Measurements from ENCODE around the gene SORCS2.

Gene SORCS2

GRCh38 chr4:7244331-7244665, 52.0 kb downstream of the SORCS2 start:
- DNase-seq (ENCODE audit: low read depth): no peak

GRCh38 chr4:7244751-7245320, 52.5 kb downstream of the SORCS2 start:
- no peak for DNase-seq (ENCODE audit: low read depth)

GRCh38 chr4:7247521-7247920, 55.2 kb downstream of the SORCS2 start:
- DNase-seq (ENCODE audit: low read depth): no peak

GRCh38 chr4:7247946-7248345, 55.6 kb downstream of the SORCS2 start:
- no peak for DNase-seq (ENCODE audit: low read depth)

- DNase-seq (ENCODE audit: low read depth): no peak
Observed at GRCh38 chr4:7248857-7249256, 56.5 kb downstream of the SORCS2 start.

DNA sequence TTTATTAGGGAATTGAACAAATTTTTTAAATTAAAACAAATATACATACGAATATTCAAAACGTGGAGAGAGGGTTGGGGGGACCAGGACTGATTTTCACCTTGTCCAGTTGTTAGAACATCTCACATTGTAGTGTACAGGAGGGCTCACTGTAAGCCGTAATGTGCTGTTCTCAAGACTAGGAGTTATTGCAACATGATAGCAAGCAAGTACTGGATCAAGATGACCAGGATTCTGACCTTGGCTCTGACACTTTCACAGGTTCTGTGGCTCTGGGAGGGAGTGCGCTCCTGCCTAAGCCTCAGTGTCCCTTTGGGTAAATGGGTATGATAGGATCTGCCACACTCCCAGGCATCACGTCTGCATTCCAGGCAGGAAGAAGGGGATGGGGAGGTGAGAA, 59.0 kb downstream of the SORCS2 start:
- DNase-seq (ENCODE audit: low read depth): peak; percentile 7

DNA sequence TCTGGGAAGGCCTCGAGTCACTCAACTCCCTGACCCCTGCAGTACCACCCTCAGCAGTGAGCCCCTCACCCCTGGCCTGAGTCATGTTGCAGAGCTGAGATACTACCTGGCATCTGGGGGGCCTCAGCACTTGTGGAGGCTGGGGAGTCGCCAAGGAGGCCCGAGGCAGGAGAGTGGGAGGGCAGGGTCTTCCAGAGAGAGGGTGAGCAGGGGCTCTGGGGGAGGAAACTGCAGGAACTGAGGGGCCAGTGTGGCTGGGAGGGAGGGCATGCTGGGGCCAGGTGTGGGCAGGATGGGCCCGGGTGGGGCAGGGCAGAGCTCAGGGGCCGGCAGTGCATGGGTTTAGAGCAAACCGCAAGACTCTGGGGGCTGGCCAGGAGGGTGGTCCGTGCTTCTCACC, 59.7 kb downstream of the SORCS2 start:
- no peak for DNase-seq (ENCODE audit: low read depth)

DNA sequence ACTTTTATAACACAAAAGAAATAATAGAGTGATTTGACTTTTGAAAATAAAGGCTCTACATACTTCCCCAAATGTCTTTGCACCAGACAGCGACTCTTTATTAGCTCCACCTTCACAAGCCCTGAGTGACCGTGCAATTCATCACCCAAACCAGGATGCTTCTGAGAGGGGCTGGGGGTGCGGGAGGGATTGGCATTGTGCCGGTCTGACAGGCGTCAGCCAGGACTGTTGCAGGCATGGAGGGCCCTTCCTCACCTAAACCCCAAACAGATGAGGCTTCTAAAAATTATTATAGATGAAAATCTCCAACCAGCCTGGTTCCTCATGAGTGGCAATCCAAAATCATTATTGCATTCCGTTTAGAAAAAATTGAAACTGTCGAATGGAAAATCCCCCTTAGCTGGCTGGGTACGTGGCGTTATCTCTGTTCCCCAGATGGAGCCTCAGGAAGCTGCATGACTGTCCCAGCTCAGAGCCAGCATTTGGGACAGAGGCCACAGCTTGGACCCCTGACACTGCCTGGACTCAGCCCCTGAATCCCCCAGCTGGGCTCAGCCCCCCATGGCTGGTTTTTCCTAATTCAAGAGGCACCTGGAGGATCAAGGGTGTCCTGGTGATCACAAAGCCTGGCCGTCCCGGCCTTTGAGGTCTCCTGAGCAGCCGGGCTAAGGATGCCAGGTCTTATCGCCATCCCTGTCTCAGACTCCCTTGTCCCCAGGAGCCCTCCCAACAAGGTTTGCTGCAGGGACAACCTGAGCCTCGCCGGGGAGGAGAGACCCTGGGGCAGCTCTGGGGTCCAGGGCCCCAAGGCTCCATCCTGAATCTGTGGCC, 60.4 kb downstream of the SORCS2 start:
- DNase-seq (ENCODE audit: low read depth): no peak

GRCh38 chr4:7253341-7253700, 61.0 kb downstream of the SORCS2 start:
- no peak for DNase-seq (ENCODE audit: low read depth)

DNA sequence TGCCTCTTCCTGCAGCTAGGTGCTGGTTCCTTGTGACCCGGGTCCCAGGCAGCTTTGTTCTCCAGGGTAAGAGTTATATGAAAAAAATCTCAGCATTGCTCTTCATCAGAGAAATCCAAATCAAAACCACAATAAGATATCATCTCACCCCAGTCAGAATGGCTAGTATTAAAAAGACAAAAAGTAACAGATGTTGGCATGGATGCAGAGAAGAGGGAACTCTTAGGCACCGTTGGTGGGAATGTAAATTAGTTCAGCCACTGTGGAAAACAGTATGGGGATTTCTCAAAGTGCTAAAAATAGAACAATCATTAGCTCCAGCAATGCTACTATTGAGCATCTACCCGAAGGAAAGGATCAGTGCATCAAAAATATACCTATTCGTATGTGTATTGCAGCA, 61.5 kb downstream of the SORCS2 start:
- DNase-seq (ENCODE audit: low read depth): no peak

DNA sequence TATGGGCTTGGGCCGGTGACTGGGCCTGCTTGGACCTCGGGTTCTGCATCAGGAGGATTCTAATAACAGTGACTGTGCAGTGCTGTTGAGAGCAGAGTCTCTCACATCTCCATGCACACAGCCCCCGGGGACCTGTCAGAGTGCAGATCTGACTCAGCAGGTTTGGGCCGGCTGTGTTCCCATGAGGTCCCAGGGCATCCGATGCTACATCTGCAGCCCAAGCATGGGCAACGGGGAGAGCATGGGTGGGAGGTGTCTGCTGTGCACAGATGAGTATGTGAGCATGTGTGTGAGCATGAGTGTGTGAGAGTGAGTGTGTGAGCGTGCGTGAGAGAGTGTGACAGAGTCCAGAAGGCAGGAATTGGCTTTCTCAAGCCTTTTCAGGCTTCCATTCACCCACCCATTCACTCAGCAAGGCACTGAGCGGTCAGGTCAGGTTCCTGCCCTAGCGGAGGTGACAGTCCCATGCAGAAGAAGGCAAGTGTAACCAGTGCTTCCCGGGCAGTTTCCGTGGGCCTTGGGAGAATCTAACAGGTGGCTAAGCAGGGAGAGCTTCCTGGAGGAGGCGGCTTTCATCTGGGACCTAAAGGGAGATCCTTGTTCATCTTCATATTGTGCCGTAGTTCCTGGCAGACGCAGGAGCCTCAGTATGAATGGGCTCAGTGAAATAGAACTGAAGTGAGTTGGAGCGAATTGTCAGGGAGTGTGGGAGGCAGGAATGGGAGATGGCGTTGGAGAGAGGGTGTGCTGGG, 62.6 kb downstream of the SORCS2 start:
- no peak for DNase-seq (ENCODE audit: low read depth)

- no peak for DNase-seq (ENCODE audit: low read depth)
Observed at GRCh38 chr4:7255488-7255881, 63.1 kb downstream of the SORCS2 start.

- DNase-seq (ENCODE audit: low read depth): no peak
Observed at GRCh38 chr4:7255996-7256395, 63.7 kb downstream of the SORCS2 start.

DNA sequence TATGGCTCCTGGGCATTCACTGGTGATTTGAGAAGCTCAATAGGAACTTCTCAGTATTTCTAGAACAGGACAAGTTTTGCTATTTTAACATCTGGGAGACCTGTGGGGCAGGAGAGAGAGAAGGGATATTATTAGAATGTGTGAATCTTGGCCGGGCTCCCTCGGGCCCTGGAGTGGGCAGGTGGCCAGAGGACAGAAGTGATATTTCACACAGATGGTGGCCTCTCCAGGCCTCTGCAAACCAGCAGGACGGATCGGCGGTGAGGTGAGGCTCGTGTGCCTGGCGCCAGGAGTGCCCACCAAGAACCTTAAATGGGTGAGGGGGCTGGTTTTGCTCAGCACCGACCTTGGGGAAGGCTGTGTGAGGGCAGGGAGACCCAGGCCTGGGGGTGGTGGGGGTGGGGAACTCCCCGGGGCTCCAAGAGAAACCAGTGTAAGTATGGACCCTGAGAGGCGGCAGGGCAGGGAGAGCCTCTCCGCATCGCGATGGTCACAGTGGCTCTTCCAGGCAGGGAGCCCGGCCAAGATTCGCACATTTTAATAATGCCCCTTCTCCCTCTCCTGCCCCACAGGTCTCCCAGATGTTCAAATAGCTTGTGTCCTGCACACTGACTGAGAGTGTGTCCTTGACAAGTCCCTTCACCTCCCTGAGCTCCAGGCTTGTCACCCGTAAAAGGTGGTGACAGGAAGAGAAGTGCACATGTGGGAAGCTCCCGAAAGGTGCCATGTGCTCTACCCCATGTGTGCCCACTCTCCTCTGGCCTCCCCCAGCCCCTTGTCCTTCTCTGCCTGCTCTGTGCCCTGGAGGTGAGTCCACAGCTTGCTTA, 64.9 kb downstream of the SORCS2 start:
- no peak for DNase-seq (ENCODE audit: low read depth)

DNA sequence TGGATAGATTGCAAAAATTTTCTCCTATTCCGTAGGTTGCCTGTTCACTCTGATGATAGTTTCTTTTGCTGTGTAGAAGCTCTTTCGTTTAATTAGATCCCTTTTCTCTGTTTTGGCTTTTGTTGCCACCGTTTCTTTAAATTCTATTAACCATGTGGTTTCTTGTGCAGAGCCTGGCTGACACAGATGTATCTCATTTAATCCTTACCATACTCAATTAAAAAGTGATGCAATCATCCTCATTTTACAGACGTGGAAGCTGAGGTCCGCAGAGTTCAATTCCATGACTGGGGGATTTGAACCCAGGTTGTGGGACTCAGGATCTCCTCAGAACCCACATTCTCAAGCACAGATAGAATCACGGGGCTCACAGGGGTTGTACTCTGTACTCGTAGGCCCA, 66.7 kb downstream of the SORCS2 start:
- no peak for DNase-seq (ENCODE audit: low read depth)

- no peak for DNase-seq (ENCODE audit: low read depth)
Observed at GRCh38 chr4:7260569-7260968, 68.2 kb downstream of the SORCS2 start.

- DNase-seq (ENCODE audit: low read depth): no peak
Observed at GRCh38 chr4:7261087-7261486, 68.7 kb downstream of the SORCS2 start.

DNA sequence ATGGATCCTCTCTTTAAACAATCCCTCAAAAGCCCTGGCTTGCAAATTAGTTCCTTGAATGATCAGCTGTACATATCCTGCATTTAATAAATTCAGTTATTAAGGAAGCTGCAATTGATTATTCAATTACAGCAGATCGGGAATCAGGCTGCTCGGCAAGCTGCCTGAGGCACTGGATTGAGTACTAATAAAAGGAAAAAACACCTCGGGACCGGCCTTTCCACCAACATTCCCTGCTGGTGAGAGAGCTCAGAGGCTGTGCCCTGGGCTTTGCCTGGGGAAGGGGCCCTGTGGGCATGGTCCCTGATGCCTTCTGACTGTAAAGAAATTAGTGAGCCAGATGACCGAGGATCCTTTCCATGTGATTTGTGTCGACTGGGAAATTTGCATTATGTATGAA, 69.2 kb downstream of the SORCS2 start:
- DNase-seq (ENCODE audit: low read depth): no peak

GRCh38 chr4:7262134-7262533, 69.8 kb downstream of the SORCS2 start:
- DNase-seq (ENCODE audit: low read depth): no peak

DNA sequence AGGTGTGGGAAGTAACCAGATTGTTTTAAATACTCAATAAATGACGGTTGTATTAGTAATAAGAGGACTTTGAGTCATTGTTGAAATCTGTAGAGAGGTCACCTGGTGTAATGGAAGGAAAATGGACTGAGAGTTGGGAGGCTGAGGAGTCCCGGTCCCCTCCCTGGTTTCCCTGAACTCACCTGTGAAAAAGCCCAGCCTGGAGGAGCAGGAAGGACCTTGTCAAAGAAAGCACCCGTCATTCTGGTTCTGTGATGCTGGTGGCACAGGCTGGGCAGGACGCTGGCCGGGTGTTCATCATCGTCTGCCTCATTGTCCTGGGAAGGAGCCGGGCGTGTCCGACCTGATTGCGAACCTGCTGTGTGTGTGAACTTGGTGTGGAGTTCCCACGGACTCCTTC, 70.8 kb downstream of the SORCS2 start:
- DNase-seq (ENCODE audit: low read depth): no peak

DNA sequence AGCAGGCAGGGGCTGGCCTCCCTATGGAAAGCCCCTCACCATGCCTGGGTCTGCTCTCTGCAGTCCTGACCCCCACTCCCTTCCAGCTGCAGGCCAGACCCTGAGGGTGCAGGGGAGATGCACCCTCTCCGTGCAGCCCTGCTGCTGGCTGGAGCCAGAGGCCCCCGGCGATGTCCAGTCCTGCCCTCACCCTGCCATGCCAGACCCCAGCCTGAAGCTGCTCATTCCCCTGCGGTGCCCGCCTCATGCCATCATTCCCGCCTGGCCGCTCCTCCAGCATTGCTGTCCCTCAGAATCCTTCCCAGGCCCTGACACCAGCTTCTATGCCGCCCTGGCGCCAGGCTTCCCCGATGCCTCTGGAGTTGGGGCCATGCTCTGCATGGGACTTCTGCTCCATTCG, 72.4 kb downstream of the SORCS2 start:
- no peak for DNase-seq (ENCODE audit: low read depth)

DNA sequence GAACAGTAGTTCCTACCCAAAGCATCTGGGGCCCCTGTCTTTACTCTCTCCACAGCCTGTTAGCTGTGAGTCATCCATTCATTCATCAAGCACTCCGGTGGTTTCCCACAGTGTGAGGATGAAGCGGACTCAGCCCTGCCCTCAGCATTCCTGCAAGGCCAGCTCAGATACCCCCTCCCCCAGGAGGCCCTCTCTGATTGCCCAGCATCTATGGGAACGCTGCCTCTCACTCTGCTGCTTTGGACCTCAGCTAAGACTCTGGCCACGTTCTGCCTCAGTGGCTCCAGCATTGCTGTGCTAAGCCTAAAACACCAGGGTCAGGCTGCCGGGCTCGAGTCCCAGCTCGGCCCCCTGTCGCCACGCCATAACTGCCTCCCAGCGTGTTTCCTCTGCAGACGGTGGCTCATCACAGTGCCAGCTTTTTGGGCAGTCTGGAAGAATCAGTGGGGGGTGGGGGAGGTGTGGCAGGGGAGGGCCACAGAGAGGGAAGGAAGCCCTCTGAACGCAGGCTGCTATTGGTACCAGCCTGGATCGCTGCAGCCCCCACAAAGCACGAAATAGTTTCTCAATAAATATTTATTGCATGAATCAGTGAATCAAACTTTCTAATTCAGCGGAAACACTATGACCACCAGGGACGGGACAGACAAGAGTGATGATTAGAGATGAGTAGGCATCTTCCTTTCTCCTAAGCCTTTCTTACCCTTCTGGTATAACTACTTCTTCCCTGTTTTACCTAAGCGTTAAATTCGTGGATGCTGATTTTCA, 74.4 kb downstream of the SORCS2 start:
- peak; percentile 69 for DNase-seq (ENCODE audit: low read depth)

Measured in amniotic epithelial cell (primary cell).